GM12875 (cell line): ENCODE results near the gene HERC6.

ENCODE experiments used
- H3K4me3 ChIP-seq: one replicate; pipeline ENCODE4 v1.5.1; 2011; ENCODE audit warnings: low read depth, low read length, control low read depth
- CTCF ChIP-seq: IDR thresholded peaks from 2 replicates; pipeline ENCODE4 v1.5.1; 2011; ENCODE audit warnings: low read depth, mild to moderate bottlenecking, control low read depth, inconsistent platforms, low read length, moderate library complexity, borderline replicate concordance; ENCODE audit not compliant: insufficient read depth

Gene HERC6

GRCh38 chr4:88481537-88481936 is 102.9 kb downstream of the HERC6 start:
- TF ChIP-seq CTCF = no peak
- no peak overlapping the region for H3K4me3 ChIP-seq

- no peak overlapping the region for H3K4me3 ChIP-seq
- no peak for TF ChIP-seq CTCF
Observed at GRCh38 chr4:88489100-88489761, 110.6 kb downstream of the HERC6 start.
